Measurements from ENCODE around the gene TMEM132A. TPM values are rescaled to one million over a fixed set of nuclear protein-coding genes. Genes with fewer than 3 reads are reported as not detected.
A peak's percentile ranks its signal among the peaks of the same experiment; 100 is the strongest.

Gene TMEM132A
- total and polyA plus RNA-seq, 2 of the 13 experiments (the other 11 are each of a cell fraction or from before 2014, with no cell fraction given) = 11.1 to 32.9 TPM

- TF ChIP-seq NONO (IDR thresholded peaks at IDR 0.05) (no peak), NONO (CRISPR knock-in tag; conservative IDR thresholded peaks at IDR 0.05) (peak; percentile 29; the same call in 1 of the 2 replicates), PTBP1 (IDR thresholded peaks at IDR 0.05; ENCODE audit: low read depth, low read length, poor library complexity, severe bottlenecking) (no peak), HHEX (CRISPR knock-in tag; IDR thresholded peaks at IDR 0.05) (no peak), ZFP37 (CRISPR knock-in tag; IDR thresholded peaks at IDR 0.05; ENCODE audit: borderline replicate concordance) (no peak), PAX8 (CRISPR knock-in tag; IDR thresholded peaks at IDR 0.05; ENCODE audit: borderline replicate concordance) (no peak), ZNF674 (CRISPR knock-in tag; IDR thresholded peaks at IDR 0.05; ENCODE audit: low read depth) (no peak), CHCHD3 (CRISPR knock-in tag; IDR thresholded peaks at IDR 0.05) (no peak), ZNF747 (CRISPR knock-in tag; IDR thresholded peaks at IDR 0.05; ENCODE audit: borderline replicate concordance) (0 out of 2 replicates have a peak, but pooled peaks have one; percentile 32), MLXIP (CRISPR knock-in tag; IDR thresholded peaks at IDR 0.05; ENCODE audit: borderline replicate concordance) (no peak), ZNF510 (CRISPR knock-in tag; IDR thresholded peaks at IDR 0.05; ENCODE audit: low read depth) (no peak), SRSF1 (optimal IDR thresholded peaks at IDR 0.05; ENCODE audit: low read depth, low read length) (peak; percentile 44), NFYB (CRISPR knock-in tag; IDR thresholded peaks at IDR 0.05) (peak; percentile 54), ZNF556 (CRISPR knock-in tag; IDR thresholded peaks at IDR 0.05; ENCODE audit: borderline replicate concordance) (no peak), BHLHE40 (IDR thresholded peaks at IDR 0.05; ENCODE audit: low read length) (no peak), SNAPC2 (CRISPR knock-in tag; IDR thresholded peaks at IDR 0.05) (no peak), USF2 (IDR thresholded peaks at IDR 0.05; ENCODE audit: low read depth, low read length) (no peak), USF2 (CRISPR knock-in tag; IDR thresholded peaks at IDR 0.05; ENCODE audit: borderline replicate concordance) (0 out of 2 replicates have a peak, but pooled peaks have one; percentile 32), GFI1 (CRISPR knock-in tag; IDR thresholded peaks at IDR 0.05; ENCODE audit: borderline replicate concordance) (no peak), ZNF256 (CRISPR knock-in tag; conservative IDR thresholded peaks at IDR 0.05) (no peak)
- TF ChIP-seq, protein P1, sequence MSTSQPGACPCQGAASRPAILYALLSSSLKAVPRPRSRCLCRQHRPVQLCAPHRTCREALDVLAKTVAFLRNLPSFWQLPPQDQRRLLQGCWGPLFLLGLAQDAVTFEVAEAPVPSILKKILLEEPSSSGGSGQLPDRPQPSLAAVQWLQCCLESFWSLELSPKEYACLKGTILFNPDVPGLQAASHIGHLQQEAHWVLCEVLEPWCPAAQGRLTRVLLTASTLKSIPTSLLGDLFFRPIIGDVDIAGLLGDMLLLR (CRISPR knock-in tag; IDR thresholded peaks at IDR 0.05) = peak; percentile 57; the same call in 1 of the 2 replicates
- TF ChIP-seq, protein P2, sequence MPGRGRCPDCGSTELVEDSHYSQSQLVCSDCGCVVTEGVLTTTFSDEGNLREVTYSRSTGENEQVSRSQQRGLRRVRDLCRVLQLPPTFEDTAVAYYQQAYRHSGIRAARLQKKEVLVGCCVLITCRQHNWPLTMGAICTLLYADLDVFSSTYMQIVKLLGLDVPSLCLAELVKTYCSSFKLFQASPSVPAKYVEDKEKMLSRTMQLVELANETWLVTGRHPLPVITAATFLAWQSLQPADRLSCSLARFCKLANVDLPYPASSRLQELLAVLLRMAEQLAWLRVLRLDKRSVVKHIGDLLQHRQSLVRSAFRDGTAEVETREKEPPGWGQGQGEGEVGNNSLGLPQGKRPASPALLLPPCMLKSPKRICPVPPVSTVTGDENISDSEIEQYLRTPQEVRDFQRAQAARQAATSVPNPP (CRISPR knock-in tag; IDR thresholded peaks at IDR 0.05) = 0 out of 2 replicates have a peak, but pooled peaks have one; percentile 30
- TF ChIP-seq, protein P3, sequence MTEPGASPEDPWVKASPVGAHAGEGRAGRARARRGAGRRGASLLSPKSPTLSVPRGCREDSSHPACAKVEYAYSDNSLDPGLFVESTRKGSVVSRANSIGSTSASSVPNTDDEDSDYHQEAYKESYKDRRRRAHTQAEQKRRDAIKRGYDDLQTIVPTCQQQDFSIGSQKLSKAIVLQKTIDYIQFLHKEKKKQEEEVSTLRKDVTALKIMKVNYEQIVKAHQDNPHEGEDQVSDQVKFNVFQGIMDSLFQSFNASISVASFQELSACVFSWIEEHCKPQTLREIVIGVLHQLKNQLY (CRISPR knock-in tag; IDR thresholded peaks at IDR 0.05) = no peak
These were observed at the start of gene TMEM132A (continued) for GRCh38 chr11:60924110-60924905.
